LNCaP clone FGC (cell line): ENCODE measurements around the gene DGAT2.

Source experiments
- DNase-seq: peaks from one replicate; pipeline ENCODE4 v3.0.0-alpha.2; 2011; ENCODE audit warnings: low read depth
- H3K4me3 ChIP-seq: 2 replicates; pipeline ENCODE4 v1.5.1; 2011; ENCODE audit warnings: mild to moderate bottlenecking, low read depth, low read length, control low read depth
- TF ChIP-seq, protein P1 (sequence below): IDR thresholded peaks from 2 replicates; pipeline ENCODE4 v1.5.1; 2012; ENCODE audit warnings: mild to moderate bottlenecking; ENCODE audit not compliant: control insufficient read depth, insufficient read depth; ENCODE audit errors: extremely low read depth

DGAT2 gene

DNA sequence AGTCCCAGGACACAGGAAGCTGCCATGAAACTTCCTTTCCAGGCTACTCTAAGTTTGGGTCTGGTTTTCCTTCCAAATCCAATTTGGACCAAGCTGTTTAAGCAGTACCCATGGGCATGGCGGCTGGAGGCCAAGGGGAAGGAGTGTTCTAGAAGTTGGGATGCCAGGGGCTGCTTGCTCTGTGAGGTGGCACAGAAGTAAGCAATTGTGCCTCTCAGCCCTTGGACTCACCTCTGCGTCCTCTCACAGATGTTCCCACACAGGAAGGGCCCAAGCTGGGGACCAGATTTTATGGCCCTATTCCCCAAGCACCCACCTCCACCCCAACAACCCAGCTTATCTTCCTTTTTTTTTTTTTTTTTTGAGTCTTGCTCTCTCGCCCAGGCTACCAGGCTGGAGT, 3.5 kb upstream of the DGAT2 start:
- no peak for DNase-seq
- no peak overlapping the region for H3K4me3 ChIP-seq
- TF ChIP-seq, protein P1, sequence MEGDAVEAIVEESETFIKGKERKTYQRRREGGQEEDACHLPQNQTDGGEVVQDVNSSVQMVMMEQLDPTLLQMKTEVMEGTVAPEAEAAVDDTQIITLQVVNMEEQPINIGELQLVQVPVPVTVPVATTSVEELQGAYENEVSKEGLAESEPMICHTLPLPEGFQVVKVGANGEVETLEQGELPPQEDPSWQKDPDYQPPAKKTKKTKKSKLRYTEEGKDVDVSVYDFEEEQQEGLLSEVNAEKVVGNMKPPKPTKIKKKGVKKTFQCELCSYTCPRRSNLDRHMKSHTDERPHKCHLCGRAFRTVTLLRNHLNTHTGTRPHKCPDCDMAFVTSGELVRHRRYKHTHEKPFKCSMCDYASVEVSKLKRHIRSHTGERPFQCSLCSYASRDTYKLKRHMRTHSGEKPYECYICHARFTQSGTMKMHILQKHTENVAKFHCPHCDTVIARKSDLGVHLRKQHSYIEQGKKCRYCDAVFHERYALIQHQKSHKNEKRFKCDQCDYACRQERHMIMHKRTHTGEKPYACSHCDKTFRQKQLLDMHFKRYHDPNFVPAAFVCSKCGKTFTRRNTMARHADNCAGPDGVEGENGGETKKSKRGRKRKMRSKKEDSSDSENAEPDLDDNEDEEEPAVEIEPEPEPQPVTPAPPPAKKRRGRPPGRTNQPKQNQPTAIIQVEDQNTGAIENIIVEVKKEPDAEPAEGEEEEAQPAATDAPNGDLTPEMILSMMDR: no peak

DNA sequence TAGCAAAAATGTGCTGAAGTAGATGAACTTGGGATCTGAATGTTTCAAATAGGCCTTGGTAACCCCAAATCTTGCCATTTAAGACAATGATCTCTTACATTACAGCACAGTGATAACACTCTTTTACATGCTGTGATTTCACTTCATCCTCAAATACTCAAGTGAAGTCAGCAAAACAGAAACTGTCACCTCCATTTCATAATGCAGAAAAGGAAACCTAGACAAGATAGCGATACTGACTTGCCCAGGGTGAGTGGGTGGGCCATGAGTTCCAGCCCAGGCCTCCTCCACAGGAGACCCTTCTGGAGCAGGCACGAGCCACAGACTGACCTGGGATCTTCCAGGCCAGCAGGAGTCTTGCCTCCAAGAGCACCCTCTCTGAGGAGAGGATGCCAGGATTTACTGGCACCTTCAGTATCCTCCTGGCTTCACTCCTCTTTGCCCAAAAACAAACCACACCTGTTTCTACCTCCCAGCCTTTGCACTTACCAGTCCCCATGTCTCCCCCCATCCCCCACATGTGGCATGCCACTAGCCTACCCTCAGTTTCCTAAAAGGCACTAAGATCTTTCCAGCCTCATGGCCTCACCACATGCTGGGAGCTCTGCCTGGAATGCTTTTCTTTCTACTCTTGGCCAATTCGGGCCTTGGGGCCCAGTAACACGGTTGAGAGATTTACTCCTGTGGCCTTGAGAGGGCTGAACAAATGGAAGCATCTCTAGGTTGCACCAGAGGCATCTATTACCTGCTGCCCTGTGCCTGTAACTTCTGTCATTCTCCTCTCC, 1.9 kb upstream of the DGAT2 start:
- no peak for DNase-seq
- TF ChIP-seq, protein P1: no peak
- H3K4me3 ChIP-seq: no peak overlapping the region

DNA sequence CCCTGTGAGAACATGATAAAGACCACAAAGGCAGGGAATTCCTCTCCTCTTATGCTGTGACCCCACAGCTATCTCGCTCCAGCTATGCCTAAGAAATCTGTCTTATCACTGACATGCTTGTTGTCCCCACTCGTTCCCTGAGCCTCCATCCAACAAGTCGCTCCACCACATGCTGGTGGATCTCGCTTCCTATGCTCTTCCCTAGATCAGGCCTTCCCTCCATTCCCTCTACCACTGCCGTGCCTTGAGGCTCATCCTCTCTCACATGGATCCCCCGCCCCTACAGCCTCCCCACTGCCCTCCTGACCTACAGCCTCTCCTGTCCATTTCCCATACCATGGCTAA, 1.4 kb upstream of the DGAT2 start:
- no peak for DNase-seq
- H3K4me3 ChIP-seq: no peak overlapping the region
- TF ChIP-seq, protein P1: no peak

DNA sequence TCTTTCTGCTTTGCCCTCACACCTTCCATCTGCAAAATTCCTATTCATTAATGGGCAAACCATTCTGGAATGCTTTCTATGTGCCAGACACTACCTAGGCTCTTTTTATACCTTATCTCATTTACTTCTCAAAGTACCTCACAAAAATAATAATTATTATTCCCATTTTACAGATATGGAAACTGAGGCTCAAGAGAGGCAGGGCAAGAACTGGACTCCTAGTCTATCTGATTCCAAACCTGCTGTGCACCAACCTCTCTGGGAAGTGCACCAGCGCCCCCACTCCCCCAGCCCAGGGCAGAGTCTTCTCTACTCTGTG, 826 bp upstream of the DGAT2 start:
- H3K4me3 ChIP-seq: peak overlapping the region; percentile 71
- no peak for DNase-seq
- TF ChIP-seq, protein P1: no peak

DNA sequence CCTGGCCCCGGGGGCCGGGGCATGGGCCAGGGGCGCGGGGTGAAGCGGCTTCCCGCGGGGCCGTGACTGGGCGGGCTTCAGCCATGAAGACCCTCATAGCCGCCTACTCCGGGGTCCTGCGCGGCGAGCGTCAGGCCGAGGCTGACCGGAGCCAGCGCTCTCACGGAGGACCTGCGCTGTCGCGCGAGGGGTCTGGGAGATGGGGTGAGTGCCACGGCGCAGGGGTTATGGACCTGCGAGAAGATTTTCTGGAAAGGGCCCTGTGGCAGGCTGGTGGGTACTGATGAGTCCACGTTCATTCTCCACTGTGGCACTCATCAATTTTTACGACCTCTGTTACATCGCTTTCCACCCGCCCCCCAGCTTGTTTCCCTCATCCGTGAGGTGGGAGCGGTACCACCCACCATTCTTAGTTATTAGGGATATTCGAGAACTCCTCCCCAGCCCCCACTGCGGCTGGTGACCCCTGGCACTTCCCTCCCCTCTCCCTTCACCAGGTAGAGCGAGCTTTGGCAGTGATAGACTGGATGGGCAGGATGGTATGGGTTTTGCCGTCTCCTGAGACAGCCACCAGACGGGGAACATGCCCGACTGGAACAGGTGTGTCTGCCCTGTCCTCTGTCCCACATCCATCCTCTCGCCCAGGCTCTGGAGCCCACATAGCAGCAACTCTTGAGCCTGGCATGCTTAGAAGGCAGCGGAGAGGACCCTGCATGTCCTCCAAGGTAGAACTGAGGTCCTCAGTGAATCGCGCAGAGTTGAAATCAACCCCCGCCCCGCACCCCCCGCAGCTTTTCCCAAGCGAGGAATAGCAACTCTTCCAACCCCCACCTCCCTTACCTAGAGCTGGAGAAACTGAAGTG, 562 bp downstream of the DGAT2 start:
- TF ChIP-seq, protein P1: no peak
- DNase-seq: no peak
- peak overlapping the region; percentile 71 for H3K4me3 ChIP-seq

DNA sequence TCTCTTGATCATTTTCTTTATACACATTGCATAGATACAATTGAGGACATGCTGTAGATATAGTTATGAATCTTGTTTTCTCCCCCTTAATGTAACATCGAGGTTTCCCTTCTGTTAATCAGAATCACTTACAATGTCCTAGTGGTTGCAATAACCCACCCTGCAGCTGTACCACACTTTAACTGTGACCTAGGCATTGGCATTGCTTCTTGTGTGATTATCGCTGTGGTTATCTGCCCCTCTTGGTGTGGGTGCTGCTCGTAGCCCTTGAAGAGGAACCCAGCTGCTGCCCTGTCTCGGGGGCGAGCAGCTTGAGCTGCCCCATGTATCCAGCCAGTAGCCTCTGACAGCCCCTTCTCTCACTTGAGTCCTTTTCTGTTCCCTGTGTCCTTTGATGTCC, 1.5 kb downstream of the DGAT2 start:
- H3K4me3 ChIP-seq: no peak overlapping the region
- TF ChIP-seq, protein P1: no peak
- no peak for DNase-seq
